H9 (cell line): ENCODE measurements around the gene OR5H6. TPM values are rescaled to one million over a fixed set of nuclear protein-coding genes. Genes with fewer than 3 reads are reported as not detected.

ENCODE experiments used
- DNase-seq: peaks from one replicate; pipeline ENCODE4 v3.0.0-alpha.2; 2017
- H2AFZ ChIP-seq: one replicate; pipeline ENCODE4 v1.6.1; 2013; ENCODE audit warnings: mild to moderate bottlenecking, low read length, control low read depth, moderate library complexity
- H2AK5ac ChIP-seq: 2 replicates; pipeline ENCODE4 v1.6.1; 2013; ENCODE audit warnings: low read length, control low read depth, mixed read lengths; ENCODE audit not compliant: insufficient read length
- H2BK120ac ChIP-seq: one replicate; pipeline ENCODE4 v1.6.1; 2013; ENCODE audit warnings: low read depth, mild to moderate bottlenecking, low read length, control low read depth, inconsistent platforms; ENCODE audit not compliant: poor library complexity, severe bottlenecking
- H2BK12ac ChIP-seq: 2 replicates; pipeline ENCODE4 v1.6.1; 2013; ENCODE audit warnings: low read length, control low read depth, mixed read lengths, low read depth; ENCODE audit not compliant: insufficient read length
- H2BK15ac ChIP-seq: 2 replicates; pipeline ENCODE4 v1.6.1; 2013; ENCODE audit warnings: low read depth, low read length, control low read depth
- H2BK20ac ChIP-seq: one replicate; pipeline ENCODE4 v1.6.1; 2013; ENCODE audit warnings: low read depth, mild to moderate bottlenecking, low read length, control low read depth, inconsistent platforms; ENCODE audit not compliant: poor library complexity, severe bottlenecking
- H2BK5ac ChIP-seq: 2 replicates; pipeline ENCODE4 v1.6.1; 2013; ENCODE audit warnings: low read length, control low read depth, mixed read lengths; ENCODE audit not compliant: insufficient read length
- H3K14ac ChIP-seq: 2 replicates; pipeline ENCODE4 v1.6.1; 2013; ENCODE audit warnings: low read length, control low read depth; ENCODE audit not compliant: insufficient read depth
- H3K18ac ChIP-seq: 2 replicates; pipeline ENCODE4 v1.6.1; 2013; ENCODE audit warnings: low read depth, mild to moderate bottlenecking, mixed read lengths, low read length, control low read depth; ENCODE audit not compliant: insufficient read length
- H3K23ac ChIP-seq: 2 replicates; pipeline ENCODE4 v1.6.1; 2013; ENCODE audit warnings: low read length, control low read depth, mixed read lengths, low read depth; ENCODE audit not compliant: insufficient read length
- H3K23me2 ChIP-seq: 2 replicates; pipeline ENCODE4 v1.6.1; 2013; ENCODE audit warnings: low read depth, mild to moderate bottlenecking, mixed read lengths, low read length, control low read depth; ENCODE audit not compliant: insufficient read length, poor library complexity, severe bottlenecking
- H3K27ac ChIP-seq: 2 replicates; pipeline ENCODE4 v1.5.1; 2013; ENCODE audit warnings: low read length, control low read depth, mixed read lengths, low read depth; ENCODE audit not compliant: insufficient read length
- H3K27me3 ChIP-seq: 2 replicates; pipeline ENCODE4 v1.6.1; 2013; ENCODE audit warnings: low read length, control low read depth, inconsistent platforms; ENCODE audit not compliant: insufficient read depth
- H3K4ac ChIP-seq: 2 replicates; pipeline ENCODE4 v1.6.1; 2013; ENCODE audit warnings: low read depth, mild to moderate bottlenecking, control low read depth, inconsistent platforms, low read length, moderate library complexity
- H3K4me1 ChIP-seq: 2 replicates; pipeline ENCODE4 v1.6.1; 2013; ENCODE audit warnings: low read length, control low read depth, inconsistent platforms; ENCODE audit not compliant: insufficient read depth
- H3K4me2 ChIP-seq: 2 replicates; pipeline ENCODE4 v1.6.1; 2013; ENCODE audit warnings: low read length, control low read depth, mixed read lengths; ENCODE audit not compliant: insufficient read length, insufficient read depth
- H3K56ac ChIP-seq: 2 replicates; pipeline ENCODE4 v1.6.1; 2013; ENCODE audit warnings: low read depth, mild to moderate bottlenecking, mixed read lengths, low read length, control low read depth; ENCODE audit not compliant: insufficient read length
- H3K79me1 ChIP-seq: 2 replicates; pipeline ENCODE4 v1.6.1; 2013; ENCODE audit warnings: low read depth, mild to moderate bottlenecking, moderate library complexity, low read length, control low read depth, inconsistent platforms; ENCODE audit not compliant: insufficient read depth, poor library complexity, severe bottlenecking
- H3K79me2 ChIP-seq: 2 replicates; pipeline ENCODE4 v1.6.1; 2013; ENCODE audit warnings: low read length, control low read depth, inconsistent platforms; ENCODE audit not compliant: insufficient read depth
- H3K9ac ChIP-seq: 2 replicates; pipeline ENCODE4 v1.6.1; 2013; ENCODE audit warnings: low read length, control low read depth, mixed read lengths; ENCODE audit not compliant: insufficient read length; ENCODE audit errors: extremely low read depth
- H3K9me3 ChIP-seq: one replicate; pipeline ENCODE4 v1.6.1; 2013; ENCODE audit warnings: low read depth, low read length, inconsistent platforms; ENCODE audit not compliant: control insufficient read depth
- H3T11ph ChIP-seq: one replicate; pipeline ENCODE4 v1.6.1; 2013; ENCODE audit warnings: mild to moderate bottlenecking, low read length, control low read depth, inconsistent platforms
- H4K20me1 ChIP-seq: one replicate; pipeline ENCODE4 v1.6.1; 2013; ENCODE audit not compliant: control insufficient read depth, insufficient read length, insufficient read depth
- H4K5ac ChIP-seq: 2 replicates; pipeline ENCODE4 v1.6.1; 2013; ENCODE audit warnings: low read depth, mild to moderate bottlenecking, mixed read lengths, low read length, control low read depth; ENCODE audit not compliant: insufficient read length
- H4K8ac ChIP-seq: replicated peaks from 2 replicates; pipeline ENCODE4 v1.6.1; 2013; ENCODE audit warnings: low read length, control low read depth, mixed read lengths, low read depth; ENCODE audit not compliant: insufficient read length
- H4K91ac ChIP-seq: 2 replicates; pipeline ENCODE4 v1.6.1; 2013; ENCODE audit warnings: low read depth, mild to moderate bottlenecking, moderate library complexity, mixed read lengths, low read length, control low read depth; ENCODE audit not compliant: insufficient read length
- H3K27ac Mint-ChIP-seq, 3 experiments: 2 replicates in 2 of 3; 3 replicates in 1 of 3; pipeline ENCODE4 v1.8.0; 2020 to 2021; ENCODE audit warnings: mixed read lengths in 3 of 3, mild to moderate bottlenecking in 1 of 3, moderate library complexity in 1 of 3
- H3K27me3 Mint-ChIP-seq: 2 replicates; pipeline ENCODE4 v1.8.0; 2021; ENCODE audit warnings: low read depth, mild to moderate bottlenecking, moderate library complexity, mixed read lengths
- H3K36me3 Mint-ChIP-seq, 3 experiments: 2 replicates in 2 of 3; 3 replicates in 1 of 3; pipeline ENCODE4 v1.8.0; 2020 to 2021; ENCODE audit warnings: low read depth in 3 of 3, mixed read lengths in 3 of 3; ENCODE audit not compliant: insufficient read depth in 1 of 3
- H3K4me1 Mint-ChIP-seq, 2 experiments: 2 replicates each; pipeline ENCODE4 v1.8.0; 2020; ENCODE audit warnings: mixed read lengths in 2 of 2
- H3K4me3 Mint-ChIP-seq, 2 experiments: 2 replicates in 1 of 2; 3 replicates in 1 of 2; pipeline ENCODE4 v1.8.0; 2020 to 2021; ENCODE audit warnings: mild to moderate bottlenecking in 2 of 2, mixed read lengths in 2 of 2, moderate library complexity in 1 of 2
- H3K9me3 Mint-ChIP-seq, 2 experiments: 2 replicates in 1 of 2; 3 replicates in 1 of 2; pipeline ENCODE4 v1.8.0; 2020; ENCODE audit warnings: mild to moderate bottlenecking in 2 of 2, mixed read lengths in 2 of 2, moderate library complexity in 1 of 2
- WGBS: extraction: QIAGEN DNeasy Blood & Tissue Kit; methylation state at CpG from one replicate; pipeline ENCODE4 v1.1.7; 2013; ENCODE audit warnings: missing lambda C conversion rate, low lambda C conversion rate, mixed read lengths; ENCODE audit not compliant: insufficient read length; ENCODE audit errors: extremely low coverage; 5-methylcytosine and 5-hydroxymethylcytosine counted together
- total RNA-seq: library from RNA; stranded (reverse); gene quantifications from 2 replicates; pipeline ENCODE4 v1.2.1, GENCODE V29; 2021
- TF ChIP-seq, protein P1 (sequence below): fragments of 200-600 bp; sonication (generic); conservative IDR thresholded peaks from 3 replicates; pipeline ENCODE4 v1.8.0; 2021; ENCODE audit warnings: antibody characterized with exemption, mild to moderate bottlenecking

Gene OR5H6
- total RNA-seq, 1 experiment from 2014 or later = not detected

DNA sequence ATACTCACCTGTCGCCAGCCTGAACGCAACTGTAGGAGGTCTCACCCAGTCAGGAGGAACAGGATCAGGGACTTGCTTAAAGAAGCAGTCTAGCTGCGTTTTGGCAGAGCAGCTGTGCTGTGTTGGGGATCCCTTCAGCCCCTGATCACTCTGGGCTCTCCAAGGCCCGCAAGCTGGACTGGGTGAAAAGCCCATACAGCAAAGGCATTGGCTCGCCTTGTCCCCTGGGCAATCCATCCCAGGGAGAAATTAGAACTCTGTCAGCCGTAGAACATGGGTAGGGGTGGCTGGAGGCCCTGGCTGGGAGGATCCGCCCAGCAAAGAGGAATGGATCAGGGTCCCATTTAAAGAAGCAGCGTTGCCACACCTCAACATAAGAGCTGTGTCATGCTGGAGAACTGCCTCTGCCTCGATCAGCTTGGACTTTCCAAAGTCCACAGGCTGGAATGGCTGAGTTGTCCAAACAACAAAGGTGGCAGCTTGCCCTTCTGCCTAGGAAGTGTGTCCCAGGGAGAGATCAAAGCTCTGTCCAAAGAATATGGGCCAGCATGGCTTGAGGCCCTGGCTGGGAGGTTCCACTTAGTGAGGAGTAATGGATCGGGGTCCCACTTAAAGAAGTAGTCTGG is 27.4 kb downstream of the OR5H6 start:
- no peak overlapping the region for H3K23ac ChIP-seq
- no peak overlapping the region for H3K27ac Mint-ChIP-seq
- H4K8ac ChIP-seq = no peak overlapping the region
- no peak overlapping the region for H3K9ac ChIP-seq
- H4K5ac ChIP-seq = no peak overlapping the region
- no peaks in the 10 kb centered on the region for H3K4me1 Mint-ChIP-seq
- TF ChIP-seq, protein P1, sequence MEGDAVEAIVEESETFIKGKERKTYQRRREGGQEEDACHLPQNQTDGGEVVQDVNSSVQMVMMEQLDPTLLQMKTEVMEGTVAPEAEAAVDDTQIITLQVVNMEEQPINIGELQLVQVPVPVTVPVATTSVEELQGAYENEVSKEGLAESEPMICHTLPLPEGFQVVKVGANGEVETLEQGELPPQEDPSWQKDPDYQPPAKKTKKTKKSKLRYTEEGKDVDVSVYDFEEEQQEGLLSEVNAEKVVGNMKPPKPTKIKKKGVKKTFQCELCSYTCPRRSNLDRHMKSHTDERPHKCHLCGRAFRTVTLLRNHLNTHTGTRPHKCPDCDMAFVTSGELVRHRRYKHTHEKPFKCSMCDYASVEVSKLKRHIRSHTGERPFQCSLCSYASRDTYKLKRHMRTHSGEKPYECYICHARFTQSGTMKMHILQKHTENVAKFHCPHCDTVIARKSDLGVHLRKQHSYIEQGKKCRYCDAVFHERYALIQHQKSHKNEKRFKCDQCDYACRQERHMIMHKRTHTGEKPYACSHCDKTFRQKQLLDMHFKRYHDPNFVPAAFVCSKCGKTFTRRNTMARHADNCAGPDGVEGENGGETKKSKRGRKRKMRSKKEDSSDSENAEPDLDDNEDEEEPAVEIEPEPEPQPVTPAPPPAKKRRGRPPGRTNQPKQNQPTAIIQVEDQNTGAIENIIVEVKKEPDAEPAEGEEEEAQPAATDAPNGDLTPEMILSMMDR = no peak
- H2BK20ac ChIP-seq = no peak overlapping the region
- H3K4me1 ChIP-seq = no peaks in the 10 kb centered on the region
- no peaks in the 10 kb centered on the region for H3K9me3 ChIP-seq
- H2BK12ac ChIP-seq = no peak overlapping the region
- H3K27me3 ChIP-seq = no peaks in the 10 kb centered on the region
- H3K18ac ChIP-seq = no peak overlapping the region
- H4K20me1 ChIP-seq = no peaks in the 10 kb centered on the region
- no peak overlapping the region for H3K4me3 Mint-ChIP-seq
- no peak overlapping the region for H2BK5ac ChIP-seq
- no peaks in the 10 kb centered on the region; a peak in 1 of 5 replicates for H3K9me3 Mint-ChIP-seq
- no peak for DNase-seq
- no peaks in the 10 kb centered on the region for H3K23me2 ChIP-seq
- H3K36me3 Mint-ChIP-seq = peaks cover 0 to 16% (median 0%) of the 10 kb centered on the region in 3 experiments; a peak in 2 of 7 replicates
- H3T11ph ChIP-seq = no peak overlapping the region
- H3K27me3 Mint-ChIP-seq = no peaks in the 10 kb centered on the region
- no peak overlapping the region for H3K56ac ChIP-seq
- no peak overlapping the region for H2AFZ ChIP-seq
- no peaks in the 10 kb centered on the region for H3K79me1 ChIP-seq
- no peak overlapping the region for H2AK5ac ChIP-seq
- H3K27ac ChIP-seq = no peak overlapping the region
- no peak overlapping the region for H3K4me2 ChIP-seq
- no peak overlapping the region for H3K14ac ChIP-seq
- no peak overlapping the region for H4K91ac ChIP-seq
- no peaks in the 10 kb centered on the region for H3K79me2 ChIP-seq
- H2BK120ac ChIP-seq = no peak overlapping the region
- H3K4ac ChIP-seq = no peak overlapping the region
- no peak overlapping the region for H2BK15ac ChIP-seq
- no CpG with 5 or more reads among the region's 10 CpGs for WGBS

Other genes starting within 250 kb of the OR5H6 start
- gene GABRR3, start 228.9 kb upstream of the OR5H6 start, total RNA-seq = not detected in 2 replicates
- not detected in 2 replicates for gene OR5AC2, start 177.1 kb upstream of the OR5H6 start, total RNA-seq
- gene OR5H1, start 133.5 kb upstream of the OR5H6 start, total RNA-seq = not detected in 2 replicates
- gene OR5H14, start 116.8 kb upstream of the OR5H6 start, total RNA-seq = not detected in 2 replicates
- gene OR5H15, start 97.5 kb upstream of the OR5H6 start, total RNA-seq = not detected in 2 replicates
- gene OR5H2, start 18.3 kb downstream of the OR5H6 start, total RNA-seq = not detected in 2 replicates
- gene OR5K4, start 89.6 kb downstream of the OR5H6 start, total RNA-seq = not detected in 2 replicates
- not detected in 2 replicates for gene OR5K3, start 126.4 kb downstream of the OR5H6 start, total RNA-seq
- gene OR5K1, start 199.0 kb downstream of the OR5H6 start, total RNA-seq = not detected in 2 replicates
- not detected in 2 replicates for gene OR5K2, start 233.4 kb downstream of the OR5H6 start, total RNA-seq